Hematopoietic multipotent progenitor cell treated with erythropoietin and hydrocortisone succinate and interleukin-3 and kit ligand, for 8 days (in vitro differentiated cells): ENCODE data around the gene ZFP30.
"Not testable (repeated sequence)": the region's sequence is repeated elsewhere in the genome, so short reads cannot be mapped to it uniquely, and the experiment has no call there.

Experiments used
- DNase-seq: peaks from one replicate; pipeline ENCODE4 v3.0.0-alpha.2; 2015

ZFP30 gene

DNA sequence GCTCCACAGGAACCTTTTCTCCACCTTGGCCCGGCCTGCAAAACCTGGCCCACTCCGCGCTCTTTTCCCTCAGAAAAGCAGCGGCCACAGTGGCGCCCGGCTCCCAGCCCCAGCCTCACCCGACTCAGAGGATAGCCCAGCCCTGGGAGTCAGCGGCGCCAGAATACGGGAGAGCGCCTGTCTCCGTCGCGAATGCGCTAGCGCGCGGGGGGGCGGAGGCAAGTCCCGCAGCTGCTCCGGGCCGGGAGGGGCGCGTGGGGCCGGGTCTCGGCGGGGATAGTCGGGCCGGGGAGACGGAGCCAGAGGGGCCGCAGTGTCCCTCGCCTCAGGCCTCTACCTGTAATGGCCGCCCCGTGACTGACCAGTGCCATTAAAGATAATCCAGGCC lies at the start of gene ZFP30:
TSS of gene ZFP30 (minus strand) at position 165 of the 388 bp plus-strand sequence. CDS start 7,643 bp downstream, outside the sequence.
- peak; percentile 79 for DNase-seq

- DNase-seq: no peak
These were observed 43.8 kb upstream of the ZFP30 start for GRCh38 chr19:37699057-37699456.

- DNase-seq: no peak
These were observed 43.0 kb upstream of the ZFP30 start for GRCh38 chr19:37698216-37698615.

- no peak for DNase-seq
These were observed 40.1 kb upstream of the ZFP30 start for GRCh38 chr19:37695144-37695899.

GRCh38 chr19:37692956-37693620 lies 37.8 kb upstream of the ZFP30 start:
- peak; percentile 11 for DNase-seq

DNA sequence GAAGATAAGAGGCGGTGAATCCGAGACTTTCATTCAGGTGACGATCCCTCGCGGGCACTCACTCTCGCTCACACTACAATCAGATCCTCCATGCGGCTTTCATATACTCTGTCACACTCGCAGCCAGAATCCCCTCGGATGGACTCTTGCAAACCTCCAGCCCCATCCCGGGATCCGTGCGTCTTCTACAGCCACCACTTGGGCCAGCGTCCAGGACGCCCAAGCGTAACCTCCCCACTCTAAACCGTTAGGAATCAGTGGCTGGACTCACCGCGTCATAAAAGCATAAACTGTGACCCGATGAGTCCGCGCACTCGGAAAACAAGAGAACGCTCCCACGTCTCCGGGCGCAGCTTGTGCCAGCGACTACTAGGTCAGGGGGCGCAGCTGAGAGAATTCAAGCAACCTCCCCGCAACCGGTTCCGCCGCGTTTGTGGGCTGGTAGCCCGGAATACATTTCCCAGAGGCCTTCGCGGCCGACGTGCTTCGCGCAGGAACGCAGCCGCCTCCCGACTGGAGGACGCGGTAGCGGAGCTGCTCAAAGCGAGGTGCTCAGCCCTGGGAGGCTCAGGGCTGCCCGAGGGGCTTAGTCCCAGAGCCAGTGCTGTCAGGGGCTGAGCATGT lies 36.7 kb upstream of the ZFP30 start:
- peak; percentile 49 for DNase-seq

GRCh38 chr19:37683520-37683919 lies 28.3 kb upstream of the ZFP30 start:
- DNase-seq: no peak

DNA sequence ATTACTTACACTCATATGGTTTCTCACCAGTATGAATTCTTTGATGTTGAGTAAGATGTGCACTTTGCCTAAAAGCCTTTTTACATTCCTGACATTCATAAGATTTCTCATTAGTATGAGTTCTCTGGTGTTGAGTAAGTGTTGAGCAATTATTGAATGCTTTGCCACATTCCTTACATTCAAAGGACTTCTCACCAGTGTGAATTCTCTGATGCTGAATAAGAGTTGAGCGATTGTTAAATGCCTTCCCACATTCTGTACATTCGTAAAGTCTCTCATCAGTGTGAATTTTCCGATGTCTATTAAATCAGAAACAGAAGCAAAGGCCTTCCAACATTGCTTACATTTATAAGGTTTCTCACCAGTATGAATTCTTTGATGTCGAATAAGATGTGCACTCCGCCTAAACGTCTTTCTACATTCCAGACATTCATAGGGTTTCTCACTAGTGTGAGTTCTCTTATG lies 14.2 kb upstream of the ZFP30 start:
- DNase-seq: no peak

DNA sequence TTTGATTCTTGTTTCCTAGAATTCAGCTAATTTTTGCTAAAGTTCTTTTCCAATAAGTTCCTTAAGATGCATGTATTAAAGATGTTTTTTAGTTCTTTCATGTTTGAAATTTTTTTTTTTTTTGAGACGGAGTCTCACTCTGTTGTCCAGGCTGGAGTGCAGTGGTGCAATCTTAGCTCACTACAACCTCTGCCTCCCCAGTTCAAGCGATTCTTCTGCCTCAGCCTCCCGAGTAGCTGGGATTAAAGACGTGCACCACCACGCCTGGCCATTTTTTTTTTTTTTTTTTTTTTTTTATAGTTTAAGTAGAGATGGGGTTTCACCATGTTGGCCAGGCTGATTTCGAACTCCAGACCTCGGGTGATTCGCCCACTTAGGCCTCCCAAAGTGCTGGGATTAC lies 1.9 kb upstream of the ZFP30 start:
- not testable (repeated sequence) for DNase-seq

DNA sequence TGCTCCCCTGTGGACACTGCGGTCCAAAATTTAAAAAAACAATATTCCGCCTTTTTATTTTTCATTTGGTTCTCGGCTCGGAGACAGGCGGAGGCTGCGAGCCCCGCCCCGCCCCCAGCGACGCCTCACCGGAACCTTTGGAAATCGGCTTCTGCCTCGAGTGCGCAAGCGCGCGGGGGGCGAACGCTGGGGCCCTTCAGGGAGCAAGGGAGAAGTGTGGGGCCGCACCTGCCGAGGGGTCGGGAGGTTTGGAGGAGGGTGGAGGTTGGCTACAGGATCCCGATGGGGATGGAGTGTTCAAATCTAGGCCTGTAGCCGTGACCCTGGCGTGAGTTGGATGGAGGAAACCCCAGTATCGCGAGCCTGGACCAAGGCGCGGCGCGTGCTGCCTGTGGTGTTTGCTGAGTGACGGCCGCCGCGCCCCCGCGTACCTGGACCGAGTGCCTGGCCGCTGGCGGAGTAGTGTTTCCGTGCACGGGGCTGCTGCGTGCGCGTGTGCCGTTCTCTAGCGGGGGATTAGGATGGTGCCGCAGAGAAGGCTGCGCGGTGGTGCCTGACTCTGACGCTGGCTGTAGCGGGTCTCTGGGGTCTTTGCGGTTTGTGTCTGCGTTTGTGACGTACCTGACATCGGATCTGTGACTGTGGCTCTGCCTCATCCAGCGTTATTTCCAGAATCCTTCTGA lies 565 bp upstream of the ZFP30 start:
- DNase-seq: peak; percentile 78

DNA sequence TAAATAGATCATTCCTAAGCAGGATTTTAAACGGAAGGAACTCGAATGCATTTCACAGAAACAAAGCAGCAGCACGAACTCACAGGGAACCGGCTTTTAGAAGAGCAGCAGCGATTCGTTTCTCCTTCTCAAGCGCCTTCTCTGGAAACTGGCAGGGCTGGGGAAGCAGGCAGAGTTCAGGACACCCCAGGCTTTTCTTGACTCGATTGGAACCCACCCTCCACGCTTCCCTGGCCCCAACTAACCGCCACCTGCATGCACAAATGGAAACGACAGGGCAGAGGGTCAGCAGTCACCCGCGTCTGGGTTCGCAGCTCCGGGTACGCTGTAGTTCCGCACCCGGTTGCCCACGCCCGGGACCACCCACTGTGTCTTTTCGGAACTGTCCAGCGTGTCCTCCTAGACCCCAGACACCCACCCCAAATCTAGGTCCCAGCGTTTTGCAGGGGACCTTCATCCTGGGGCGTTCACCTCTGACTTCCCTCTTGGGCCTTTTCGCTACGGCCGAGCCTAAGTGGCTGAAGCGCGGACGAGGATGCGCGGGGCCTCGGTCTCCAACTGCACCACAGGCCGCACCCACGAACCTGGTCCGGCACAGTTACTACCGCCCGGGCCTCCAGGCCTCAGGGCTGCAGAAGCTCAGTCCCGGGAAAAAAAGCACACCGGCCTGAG lies 500 bp downstream of the ZFP30 start:
- peak; percentile 40 for DNase-seq

DNA sequence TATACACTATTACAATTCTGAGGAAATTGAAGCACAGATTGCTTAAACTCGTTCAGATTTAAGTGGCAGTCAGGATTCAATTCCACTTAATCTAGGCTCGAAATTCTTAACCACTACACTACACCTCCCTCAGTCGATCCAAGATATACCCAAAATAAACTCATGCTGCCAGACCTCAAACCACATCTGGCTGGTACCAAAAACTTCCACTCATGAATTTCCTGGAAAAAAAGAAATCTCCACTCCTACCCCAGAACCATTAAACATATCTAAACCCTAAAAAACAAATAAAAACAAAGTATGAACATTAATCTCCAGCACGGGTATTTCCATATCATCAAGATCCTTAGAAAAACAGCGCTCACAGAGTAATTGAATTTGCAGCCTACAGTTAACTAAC lies 1.1 kb downstream of the ZFP30 start:
- DNase-seq: peak; percentile 27

- DNase-seq: no peak
These were observed 19.9 kb downstream of the ZFP30 start for GRCh38 chr19:37635076-37636056.

GRCh38 chr19:37594982-37595382 lies 60.3 kb downstream of the ZFP30 start:
- no peak for DNase-seq

DNA sequence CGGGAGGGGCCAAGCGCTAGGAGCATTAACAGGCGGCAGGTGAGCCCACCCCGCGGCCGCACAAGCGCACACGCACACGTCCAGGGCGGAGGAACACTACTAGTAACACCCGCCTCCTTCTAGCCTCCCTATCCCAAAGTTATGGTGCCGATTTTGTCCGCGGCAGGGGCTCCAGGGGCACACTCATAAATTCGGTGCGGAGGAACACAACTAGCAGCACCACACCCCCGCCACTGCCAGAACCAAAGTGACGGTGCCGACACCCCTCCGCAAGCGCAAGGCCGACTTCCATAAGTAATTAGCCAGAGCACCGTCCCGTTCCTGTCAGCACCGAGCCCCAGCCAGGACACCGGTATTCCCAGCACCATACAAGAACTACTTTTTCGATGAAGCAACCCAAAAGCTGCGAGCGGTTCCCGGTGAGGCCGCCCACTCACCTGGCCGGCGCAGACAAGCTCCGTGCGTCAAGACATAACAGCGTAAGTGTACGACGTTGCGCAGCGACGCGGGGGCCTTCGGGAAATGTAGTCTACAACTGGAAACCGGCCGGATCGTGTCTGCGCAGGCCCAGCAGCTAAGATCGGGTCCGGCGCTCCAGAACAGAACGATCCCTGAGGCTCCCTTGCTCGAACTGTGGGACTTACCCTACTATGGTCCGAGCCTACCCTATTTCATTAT lies 60.8 kb downstream of the ZFP30 start, which contains the start of the genes ZNF540 and ZNF571:
TSS of gene ZNF540 (plus strand) at position 573 of the 678 bp plus-strand sequence. CDS start 3,572 bp downstream, outside the sequence.
TSS of gene ZNF571 (minus strand) at position 489 of the 678 bp plus-strand sequence. CDS start 8,116 bp downstream, outside the sequence.
- peak; percentile 94 for DNase-seq

DNA sequence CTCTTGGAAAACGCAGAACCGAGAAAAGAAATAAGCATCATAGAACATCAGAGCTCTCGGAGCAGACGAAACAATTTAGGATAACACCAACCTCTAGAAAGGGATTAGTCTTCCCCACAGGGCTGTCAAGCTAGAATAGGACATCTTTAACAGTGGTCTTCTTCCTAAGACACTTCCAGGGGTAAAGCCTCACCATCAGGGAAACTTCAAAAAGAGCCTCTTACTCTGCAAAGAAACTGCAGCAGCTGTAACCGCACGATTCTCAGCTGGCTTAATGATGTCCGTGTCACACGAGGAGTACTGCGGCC lies 61.3 kb downstream of the ZFP30 start:
- DNase-seq: no peak

- no peak for DNase-seq
These were observed 71.9 kb downstream of the ZFP30 start for GRCh38 chr19:37583340-37583739.

- DNase-seq: no peak
These were observed 83.1 kb downstream of the ZFP30 start for GRCh38 chr19:37572203-37572602.

GRCh38 chr19:37565370-37565669 lies 89.9 kb downstream of the ZFP30 start:
- no peak for DNase-seq

- peak; percentile 6 for DNase-seq
These were observed 90.5 kb downstream of the ZFP30 start for GRCh38 chr19:37564624-37565369.
